Loucy (cell line): ENCODE measurements around the gene APMAP.
A peak's percentile ranks its signal among the peaks of the same experiment; 100 is the strongest.
"Not testable (repeated sequence)": the region's sequence is repeated elsewhere in the genome, so short reads cannot be mapped to it uniquely, and the experiment has no call there.

Experiments
- H2AFZ ChIP-seq: fragments of 200-600 bp; sonication (generic); 2 replicates; pipeline ENCODE4 v1.6.0; 2016; ENCODE audit warnings: antibody characterized with exemption, mild to moderate bottlenecking, low read length, moderate library complexity
- H3F3A ChIP-seq: fragments of 200-600 bp; 2 replicates; pipeline ENCODE4 v1.6.0; 2016; ENCODE audit warnings: antibody characterized with exemption, low read depth, mild to moderate bottlenecking
- H3K27me3 ChIP-seq: fragments of 200-600 bp; sonication (generic); 2 replicates; pipeline ENCODE4 v1.6.1; 2014; ENCODE audit warnings: low read length, mild to moderate bottlenecking; ENCODE audit not compliant: insufficient read depth, poor library complexity, severe bottlenecking
- H3K36me3 ChIP-seq: fragments of 200-600 bp; sonication (generic); 2 replicates; pipeline ENCODE4 v1.6.1; 2016; ENCODE audit warnings: low read length; ENCODE audit not compliant: insufficient read depth
- H3K4me1 ChIP-seq: fragments of 200-600 bp; sonication (generic); 2 replicates; pipeline ENCODE4 v1.5.1; 2014; ENCODE audit warnings: low read length, mild to moderate bottlenecking; ENCODE audit not compliant: insufficient read depth, poor library complexity, severe bottlenecking
- H3K4me2 ChIP-seq: fragments of 200-600 bp; sonication (generic); 2 replicates; pipeline ENCODE4 v1.6.0; 2014; ENCODE audit warnings: antibody characterized with exemption, low read length, low read depth, mild to moderate bottlenecking; ENCODE audit not compliant: poor library complexity, severe bottlenecking
- H3K4me3 ChIP-seq: fragments of 200-600 bp; sonication (generic); 2 replicates; pipeline ENCODE4 v1.5.1; 2014; ENCODE audit warnings: low read length, mild to moderate bottlenecking, mixed read lengths; ENCODE audit not compliant: poor library complexity, severe bottlenecking
- H3K79me2 ChIP-seq: fragments of 200-600 bp; sonication (generic); 2 replicates; pipeline ENCODE4 v1.6.1; 2014; ENCODE audit warnings: low read length; ENCODE audit not compliant: insufficient read depth
- H3K9ac ChIP-seq: fragments of 200-600 bp; sonication (generic); 2 replicates; pipeline ENCODE4 v1.6.0; 2014; ENCODE audit warnings: mild to moderate bottlenecking, low read depth, low read length, moderate library complexity; ENCODE audit not compliant: poor library complexity, severe bottlenecking
- H3K9me2 ChIP-seq: fragments of 200-600 bp; sonication (generic); replicated peaks from 2 replicates; pipeline ENCODE4 v1.6.1; 2016; ENCODE audit warnings: low read depth, low read length, mixed read lengths
- H3K9me3 ChIP-seq: fragments of 200-600 bp; sonication (generic); 2 replicates; pipeline ENCODE4 v1.6.1; 2014; ENCODE audit warnings: mild to moderate bottlenecking, antibody characterized with exemption, low read length, low read depth; ENCODE audit not compliant: insufficient read depth
- H4K20me1 ChIP-seq: fragments of 200-600 bp; sonication (generic); 2 replicates; pipeline ENCODE4 v1.6.0; 2014; ENCODE audit warnings: antibody characterized with exemption, low read length, mild to moderate bottlenecking; ENCODE audit not compliant: insufficient read depth, poor library complexity, severe bottlenecking
- EZH2phosphoT487 ChIP-seq: fragments of 200-600 bp; IDR thresholded peaks from 2 replicates; pipeline ENCODE4 v1.6.1; 2018; ENCODE audit warnings: antibody characterized with exemption, mild to moderate bottlenecking, moderate library complexity, borderline replicate concordance
- TF ChIP-seq, protein P1 (sequence below): fragments of 200-600 bp; sonication (generic); conservative IDR thresholded peaks from 2 replicates; pipeline ENCODE4 v1.5.1; 2014; ENCODE audit warnings: mild to moderate bottlenecking, antibody characterized with exemption, low read length

The APMAP gene

DNA sequence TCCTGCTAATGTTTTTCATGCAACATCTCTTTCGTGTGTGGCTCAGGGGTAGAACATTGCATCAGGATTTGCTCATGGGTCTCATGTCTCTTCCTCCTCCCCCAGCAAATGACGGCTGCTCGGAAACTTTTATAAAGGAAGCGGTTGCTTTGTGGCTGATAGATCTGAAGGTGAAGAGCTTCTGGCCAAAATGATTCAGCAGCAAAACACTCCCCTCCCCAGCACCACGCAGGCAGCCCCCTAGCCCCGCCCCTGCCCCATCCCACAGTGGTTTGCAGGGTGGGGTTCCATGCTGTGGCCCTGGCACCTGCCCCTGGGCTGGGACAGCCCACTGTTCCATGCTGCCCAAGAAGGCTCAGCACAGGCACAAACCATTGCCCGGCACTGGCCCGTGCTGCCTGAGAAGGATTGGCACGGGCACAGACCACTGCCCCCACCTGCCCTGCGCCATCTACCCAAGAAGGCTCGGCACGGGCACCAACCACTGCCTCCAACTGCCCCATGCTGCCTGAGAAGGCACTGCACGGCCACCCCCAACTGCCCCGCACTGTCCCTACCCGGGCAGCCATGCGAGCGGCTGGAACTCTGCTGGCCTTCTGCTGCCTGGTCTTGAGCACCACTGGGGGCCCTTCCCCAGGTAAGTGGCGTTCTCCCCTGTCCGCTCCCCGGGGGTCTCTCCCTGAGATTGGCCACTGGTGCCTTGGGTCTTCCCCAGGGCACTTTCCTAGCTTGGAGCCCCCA, 43.4 kb downstream of the APMAP start, which contains the start of gene CST7:
TSS of gene CST7 (plus strand) at position 331 of the 741 bp plus-strand sequence. CDS start at position 568, 237 bp downstream.
- Histone ChIP-seq H3K79me2 (peaks cover 48% of the 10 kb centered on the region), H3K4me1 (peaks cover 57% of the 10 kb centered on the region), H3K9ac (peak within 1 kb of the TSS; percentile 91), H3K4me2 (peak within 1 kb of the TSS; percentile 93), H3F3A (0 out of 2 replicates have a peak, but pooled peaks cover 2% of the 10 kb centered on the region), H3K9me2 (no peaks in the 10 kb centered on the region), H3K36me3 (no peaks in the 10 kb centered on the region), H3K9me3 (no peaks in the 10 kb centered on the region), H3K27me3 (no peaks in the 10 kb centered on the region), H4K20me1 (no peaks in the 10 kb centered on the region), H3K4me3 (peak within 1 kb of the TSS; percentile 80), H2AFZ (no peak within 1 kb of the TSS)
- TF ChIP-seq EZH2phosphoT487: no peak
- TF ChIP-seq, protein P1, sequence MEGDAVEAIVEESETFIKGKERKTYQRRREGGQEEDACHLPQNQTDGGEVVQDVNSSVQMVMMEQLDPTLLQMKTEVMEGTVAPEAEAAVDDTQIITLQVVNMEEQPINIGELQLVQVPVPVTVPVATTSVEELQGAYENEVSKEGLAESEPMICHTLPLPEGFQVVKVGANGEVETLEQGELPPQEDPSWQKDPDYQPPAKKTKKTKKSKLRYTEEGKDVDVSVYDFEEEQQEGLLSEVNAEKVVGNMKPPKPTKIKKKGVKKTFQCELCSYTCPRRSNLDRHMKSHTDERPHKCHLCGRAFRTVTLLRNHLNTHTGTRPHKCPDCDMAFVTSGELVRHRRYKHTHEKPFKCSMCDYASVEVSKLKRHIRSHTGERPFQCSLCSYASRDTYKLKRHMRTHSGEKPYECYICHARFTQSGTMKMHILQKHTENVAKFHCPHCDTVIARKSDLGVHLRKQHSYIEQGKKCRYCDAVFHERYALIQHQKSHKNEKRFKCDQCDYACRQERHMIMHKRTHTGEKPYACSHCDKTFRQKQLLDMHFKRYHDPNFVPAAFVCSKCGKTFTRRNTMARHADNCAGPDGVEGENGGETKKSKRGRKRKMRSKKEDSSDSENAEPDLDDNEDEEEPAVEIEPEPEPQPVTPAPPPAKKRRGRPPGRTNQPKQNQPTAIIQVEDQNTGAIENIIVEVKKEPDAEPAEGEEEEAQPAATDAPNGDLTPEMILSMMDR: no peak

DNA sequence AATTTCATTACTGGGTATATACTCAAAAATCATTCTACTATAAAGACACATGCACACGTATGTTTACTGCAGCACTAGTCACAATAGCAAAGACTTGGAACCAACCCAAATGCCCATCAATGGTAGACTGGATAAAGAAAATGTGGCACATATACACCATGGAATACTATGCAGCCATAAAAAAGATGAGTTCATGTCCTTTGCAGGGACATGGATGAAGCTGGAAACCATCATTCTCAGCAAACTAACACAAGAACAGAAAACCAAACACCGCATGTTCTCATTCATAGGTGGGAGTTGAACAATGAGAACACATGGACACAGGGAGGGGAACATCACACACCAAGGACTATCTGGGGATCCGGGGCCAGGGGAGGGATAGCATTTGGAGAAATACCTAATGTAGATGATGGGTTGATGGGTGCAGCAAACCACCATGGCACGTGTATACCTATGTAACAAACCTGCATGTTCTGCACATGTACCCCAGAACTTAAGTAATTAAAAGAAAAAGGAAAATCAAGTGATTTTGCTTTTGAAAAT, 44.1 kb downstream of the APMAP start:
- H3K27me3 ChIP-seq, H3K36me3 ChIP-seq, H4K20me1 ChIP-seq, H3K9me3 ChIP-seq, H3F3A ChIP-seq, H3K9me2 ChIP-seq, H2AFZ ChIP-seq: not testable (repeated sequence)
- Histone ChIP-seq H3K4me2 (peak overlapping the region; percentile 71), H3K9ac (peak overlapping the region; percentile 55), H3K4me3 (peak overlapping the region; percentile 80), H3K79me2 (peaks cover 42% of the 10 kb centered on the region), H3K4me1 (peaks cover 50% of the 10 kb centered on the region)

DNA sequence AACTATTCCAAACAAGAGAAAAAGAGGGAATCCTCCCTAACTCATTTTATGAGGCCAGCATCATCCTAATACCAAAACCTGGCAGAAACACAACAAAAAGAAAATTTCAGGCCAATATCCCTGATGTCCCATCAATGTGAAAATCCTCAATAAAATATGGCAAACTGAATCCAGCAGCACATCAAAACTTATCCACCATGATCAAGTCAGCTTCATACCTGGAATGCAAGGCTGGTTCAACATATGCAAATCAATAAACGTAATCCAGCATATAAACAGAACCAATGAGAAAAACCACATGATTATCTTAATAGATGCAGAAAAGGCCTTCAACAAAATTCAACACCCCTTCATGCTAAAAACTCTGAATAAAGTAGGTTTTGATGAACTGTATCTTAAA, 46.2 kb downstream of the APMAP start:
- not testable (repeated sequence) for H3K9ac ChIP-seq, H3K36me3 ChIP-seq, H2AFZ ChIP-seq, H3K4me2 ChIP-seq, H3K9me2 ChIP-seq, H3F3A ChIP-seq, H4K20me1 ChIP-seq, H3K27me3 ChIP-seq, H3K9me3 ChIP-seq, H3K4me3 ChIP-seq
- Histone ChIP-seq H3K79me2 (peaks cover 22% of the 10 kb centered on the region), H3K4me1 (peaks cover 29% of the 10 kb centered on the region)

DNA sequence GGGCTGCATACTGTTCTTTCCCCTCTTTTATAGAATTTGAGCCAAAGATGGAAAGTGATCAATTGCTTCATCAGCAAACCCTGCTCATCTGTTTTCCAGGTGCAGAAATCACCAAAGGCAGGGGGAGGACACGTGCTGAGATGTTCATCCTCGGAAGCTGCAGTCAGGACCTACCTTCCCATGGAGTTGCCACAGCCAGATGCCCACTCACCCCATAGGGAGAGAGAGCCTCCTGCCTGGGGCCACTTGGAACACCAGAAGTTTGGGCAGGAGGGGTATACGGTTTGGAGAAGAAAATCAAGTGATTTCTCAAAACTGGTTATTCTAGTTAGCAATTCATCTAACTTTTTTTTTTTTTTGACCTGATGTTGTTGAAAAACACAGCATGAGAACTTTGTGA, 48.8 kb downstream of the APMAP start:
- Histone ChIP-seq H3K4me1 (peaks cover 8% of the 10 kb centered on the region), H3K27me3 (no peaks in the 10 kb centered on the region), H3K9me3 (no peaks in the 10 kb centered on the region; the same call in 1 of the 2 replicates), H4K20me1 (no peaks in the 10 kb centered on the region), H3K4me2 (no peak overlapping the region), H3K36me3 (no peaks in the 10 kb centered on the region), H3K9me2 (no peaks in the 10 kb centered on the region), H3K9ac (no peak overlapping the region), H3K4me3 (no peak overlapping the region), H3K79me2 (no peaks in the 10 kb centered on the region), H2AFZ (no peak overlapping the region), H3F3A (0 out of 2 replicates have a peak, but pooled peaks cover 2% of the 10 kb centered on the region)
- TF ChIP-seq, protein P1: no peak
- no peak for TF ChIP-seq EZH2phosphoT487
